ENCODE data around the gene DENND1B.

- no peak for TF ChIP-seq CTCF (tag by site-specific recombination; IDR thresholded peaks at IDR 0.05)
- TF ChIP-seq, protein P1, sequence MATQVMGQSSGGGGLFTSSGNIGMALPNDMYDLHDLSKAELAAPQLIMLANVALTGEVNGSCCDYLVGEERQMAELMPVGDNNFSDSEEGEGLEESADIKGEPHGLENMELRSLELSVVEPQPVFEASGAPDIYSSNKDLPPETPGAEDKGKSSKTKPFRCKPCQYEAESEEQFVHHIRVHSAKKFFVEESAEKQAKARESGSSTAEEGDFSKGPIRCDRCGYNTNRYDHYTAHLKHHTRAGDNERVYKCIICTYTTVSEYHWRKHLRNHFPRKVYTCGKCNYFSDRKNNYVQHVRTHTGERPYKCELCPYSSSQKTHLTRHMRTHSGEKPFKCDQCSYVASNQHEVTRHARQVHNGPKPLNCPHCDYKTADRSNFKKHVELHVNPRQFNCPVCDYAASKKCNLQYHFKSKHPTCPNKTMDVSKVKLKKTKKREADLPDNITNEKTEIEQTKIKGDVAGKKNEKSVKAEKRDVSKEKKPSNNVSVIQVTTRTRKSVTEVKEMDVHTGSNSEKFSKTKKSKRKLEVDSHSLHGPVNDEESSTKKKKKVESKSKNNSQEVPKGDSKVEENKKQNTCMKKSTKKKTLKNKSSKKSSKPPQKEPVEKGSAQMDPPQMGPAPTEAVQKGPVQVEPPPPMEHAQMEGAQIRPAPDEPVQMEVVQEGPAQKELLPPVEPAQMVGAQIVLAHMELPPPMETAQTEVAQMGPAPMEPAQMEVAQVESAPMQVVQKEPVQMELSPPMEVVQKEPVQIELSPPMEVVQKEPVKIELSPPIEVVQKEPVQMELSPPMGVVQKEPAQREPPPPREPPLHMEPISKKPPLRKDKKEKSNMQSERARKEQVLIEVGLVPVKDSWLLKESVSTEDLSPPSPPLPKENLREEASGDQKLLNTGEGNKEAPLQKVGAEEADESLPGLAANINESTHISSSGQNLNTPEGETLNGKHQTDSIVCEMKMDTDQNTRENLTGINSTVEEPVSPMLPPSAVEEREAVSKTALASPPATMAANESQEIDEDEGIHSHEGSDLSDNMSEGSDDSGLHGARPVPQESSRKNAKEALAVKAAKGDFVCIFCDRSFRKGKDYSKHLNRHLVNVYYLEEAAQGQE (tag by site-specific recombination; IDR thresholded peaks at IDR 0.05): no peak
Observed at GRCh38 chr1:197733324-197733723, 42.0 kb downstream of the DENND1B start.
